K562 (cell line): ENCODE results near the gene DGKZ. TPM values are rescaled to one million over a fixed set of nuclear protein-coding genes. Genes with fewer than 3 reads are reported as not detected.

Experiments
- ARID2 ChIP-seq: fragments of 450-650 bp; IDR thresholded peaks from 2 replicates; pipeline ENCODE4 v1.6.1; 2017; ENCODE audit warnings: antibody characterized with exemption, mild to moderate bottlenecking
- COPS2 ChIP-seq: fragments of 450-650 bp; conservative IDR thresholded peaks from 2 replicates; pipeline ENCODE4 v1.6.1; 2016; ENCODE audit warnings: mild to moderate bottlenecking, moderate library complexity
- ZBTB7A ChIP-seq: IDR thresholded peaks from 2 replicates; pipeline ENCODE4 v1.6.1; 2011; ENCODE audit warnings: low read depth, mild to moderate bottlenecking, low read length, moderate library complexity, borderline replicate concordance; ENCODE audit not compliant: control insufficient read depth
- ZKSCAN8 ChIP-seq: fragments of 200-800 bp; sonication (Bioruptor generic); IDR thresholded peaks from 2 replicates; pipeline ENCODE4 v1.6.1; 2016; ENCODE audit warnings: missing genetic modification characterization, missing compliant biosample characterization
- ZNF316 ChIP-seq: fragments of 450-650 bp; IDR thresholded peaks from 2 replicates; pipeline ENCODE4 v1.6.1; 2016
- polyA plus RNA-seq, 8 experiments: library from polyadenylated mRNA; depleted of rRNA in 4 of 8; stranded (reverse) in 5 of 8; unstranded in 3 of 8; fragments of >200 nt; fragmentation: Nextera tagmentation in 2 of 8; fragmentation: Illumina TruSeq in 1 of 8; extraction: Ambion mirVana in 2 of 8; extraction: Trizol in 1 of 8; gene quantifications; 2 replicates each; pipeline versions ENCODE4 v1.2.1 to v1.2.3, GENCODE V29; 2011 to 2014; ENCODE audit warnings: inconsistent platforms in 1 of 8, missing spikeins in 1 of 8
- total RNA-seq, 7 experiments: library from RNA; depleted of rRNA in 6 of 7; stranded (reverse); fragments of >200 nt in 6 of 7; fragmentation: Illumina TruSeq in 2 of 7; extraction: Trizol in 2 of 7; gene quantifications; 2 replicates each; pipeline versions ENCODE4 v1.2.1 to v1.2.3, GENCODE V29; 2011 to 2021; ENCODE audit warnings: low replicate concordance in 1 of 7
- TF ChIP-seq, protein P1 (sequence below): fragments of 450-650 bp; IDR thresholded peaks from 2 replicates; pipeline ENCODE4 v1.6.1; 2016
- TF ChIP-seq, protein P2 (sequence below): sonication (generic); formaldehyde crosslinking; IDR thresholded peaks from 2 replicates; pipeline ENCODE4 v1.5.0; 2020; ENCODE audit warnings: missing genetic modification reagents

DGKZ gene
- total and polyA plus RNA-seq, 9 of the 15 experiments (the other 6 are each of a cell fraction or from before 2014, with no cell fraction given) = 0.51 to 100 (median 44.2) TPM

DNA sequence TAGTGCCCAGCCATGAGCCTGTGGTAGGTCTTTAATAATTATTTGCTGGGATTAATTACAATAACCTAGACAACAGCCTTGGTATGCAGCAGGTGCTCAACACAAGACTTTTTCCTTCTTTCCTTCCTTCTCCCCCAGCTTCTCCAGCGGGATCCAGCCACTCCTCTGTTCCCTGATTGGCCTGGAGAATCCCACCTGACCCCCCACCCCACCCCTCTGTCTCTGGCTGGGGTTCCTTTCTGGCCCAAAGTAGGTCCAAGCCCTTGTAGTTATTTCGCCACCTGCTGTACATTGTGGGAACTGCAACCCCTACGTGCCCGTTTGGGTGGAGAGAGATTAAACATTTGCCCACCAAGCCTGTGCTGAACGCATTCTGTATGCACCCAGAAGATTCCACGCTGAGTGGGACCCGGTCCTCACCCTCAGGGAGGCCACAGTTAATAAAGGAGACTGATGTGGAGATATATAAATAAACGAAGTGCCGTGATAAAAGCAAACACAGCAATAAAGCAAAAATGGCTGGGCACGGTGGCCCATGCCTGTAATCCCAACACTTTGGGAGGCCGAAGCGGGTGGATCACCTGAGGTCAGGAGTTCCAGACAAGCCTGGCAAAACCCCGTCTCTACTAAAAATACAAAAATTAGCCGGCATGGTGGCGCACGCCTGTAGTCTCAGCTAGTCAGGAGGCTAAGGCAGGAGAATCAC lies 32.1 kb upstream of the DGKZ start (continued):
- TF ChIP-seq, protein P1, sequence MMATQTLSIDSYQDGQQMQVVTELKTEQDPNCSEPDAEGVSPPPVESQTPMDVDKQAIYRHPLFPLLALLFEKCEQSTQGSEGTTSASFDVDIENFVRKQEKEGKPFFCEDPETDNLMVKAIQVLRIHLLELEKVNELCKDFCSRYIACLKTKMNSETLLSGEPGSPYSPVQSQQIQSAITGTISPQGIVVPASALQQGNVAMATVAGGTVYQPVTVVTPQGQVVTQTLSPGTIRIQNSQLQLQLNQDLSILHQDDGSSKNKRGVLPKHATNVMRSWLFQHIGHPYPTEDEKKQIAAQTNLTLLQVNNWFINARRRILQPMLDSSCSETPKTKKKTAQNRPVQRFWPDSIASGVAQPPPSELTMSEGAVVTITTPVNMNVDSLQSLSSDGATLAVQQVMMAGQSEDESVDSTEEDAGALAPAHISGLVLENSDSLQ = no peak
- TF ChIP-seq ZNF316 (peak; percentile 74), ZBTB7A (0 out of 2 replicates have a peak, but pooled peaks have one; percentile 23), ARID2 (peak; percentile 38; the same call in 1 of the 2 replicates), COPS2 (no peak), ZKSCAN8 (CRISPR knock-in tag) (peak; percentile 91)
- TF ChIP-seq, protein P2, sequence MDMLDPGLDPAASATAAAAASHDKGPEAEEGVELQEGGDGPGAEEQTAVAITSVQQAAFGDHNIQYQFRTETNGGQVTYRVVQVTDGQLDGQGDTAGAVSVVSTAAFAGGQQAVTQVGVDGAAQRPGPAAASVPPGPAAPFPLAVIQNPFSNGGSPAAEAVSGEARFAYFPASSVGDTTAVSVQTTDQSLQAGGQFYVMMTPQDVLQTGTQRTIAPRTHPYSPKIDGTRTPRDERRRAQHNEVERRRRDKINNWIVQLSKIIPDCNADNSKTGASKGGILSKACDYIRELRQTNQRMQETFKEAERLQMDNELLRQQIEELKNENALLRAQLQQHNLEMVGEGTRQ (CRISPR knock-in tag) = peak; percentile 68
